Mammary epithelial cell (primary cell): Measurements from ENCODE around the gene DHX34.

ENCODE experiments used
- CTCF ChIP-seq, 2 donors: IDR thresholded peaks in 1 of 2; conservative IDR thresholded peaks in 1 of 2; 2 replicates each; pipeline ENCODE4 v1.5.1; 2011 to 2012; ENCODE audit warnings: inconsistent platforms in 2 of 2, low read length in 2 of 2, mild to moderate bottlenecking in 2 of 2, control low read depth in 1 of 2, low read depth in 1 of 2; ENCODE audit not compliant: insufficient read depth in 1 of 2; ENCODE audit errors: extremely low read depth in 1 of 2
- EZH2 ChIP-seq: IDR thresholded peaks from 2 replicates; pipeline ENCODE4 v1.6.1; 2012; ENCODE audit warnings: low read length, inconsistent platforms, borderline replicate concordance

GRCh38 chr19:47319923-47320871, 28.9 kb upstream of the DHX34 start:
- TF ChIP-seq CTCF (conservative IDR thresholded peaks at IDR 0.05 in 1 of 2, IDR thresholded peaks at IDR 0.05 in 1 of 2; ENCODE audit: extremely low read depth in 1 of 2, insufficient read depth in 1 of 2, low read depth in 1 of 2, low read length in 2 of 2) (no peak), EZH2 (no peak)
